BE2C (cell line): Measurements from ENCODE around the gene PRKN.

ENCODE experiments used
- DNase-seq: peaks from one replicate; pipeline ENCODE4 v3.0.0-alpha.2; 2020
- H3K27me3 ChIP-seq: fragments of 250-450 bp; sonication (Bioruptor Pico); 2 replicates; pipeline ENCODE4 v1.5.1; 2020; ENCODE audit warnings: mild to moderate bottlenecking
- H3K36me3 ChIP-seq: fragments of 250-450 bp; sonication (Bioruptor Pico); 2 replicates; pipeline ENCODE4 v1.5.1; 2020; ENCODE audit warnings: mild to moderate bottlenecking
- H3K4me1 ChIP-seq: fragments of 250-450 bp; sonication (Bioruptor Pico); 2 replicates; pipeline ENCODE4 v1.5.1; 2020
- H3K4me3 ChIP-seq: 2 replicates; pipeline ENCODE4 v1.5.1; 2011; ENCODE audit warnings: low read depth, low read length
- H3K9me3 ChIP-seq: fragments of 250-450 bp; sonication (Bioruptor Pico); 2 replicates; pipeline ENCODE4 v1.5.1; 2020
- CTCF ChIP-seq: IDR thresholded peaks from 2 replicates; pipeline ENCODE4 v1.5.1; 2012; ENCODE audit warnings: mild to moderate bottlenecking, low read depth, low read length

Gene PRKN

GRCh38 chr6:162245830-162246420 lies 481.6 kb downstream of the PRKN start:
- no peaks in the 10 kb centered on the region for H3K9me3 ChIP-seq
- H3K4me1 ChIP-seq: no peaks in the 10 kb centered on the region
- H3K4me3 ChIP-seq: no peak overlapping the region
- DNase-seq: no peak
- no peaks in the 10 kb centered on the region for H3K36me3 ChIP-seq
- TF ChIP-seq CTCF: no peak
- H3K27me3 ChIP-seq: no peaks in the 10 kb centered on the region

- Histone ChIP-seq H3K4me1 (no peaks in the 10 kb centered on the region), H3K36me3 (no peaks in the 10 kb centered on the region), H3K9me3 (no peaks in the 10 kb centered on the region), H3K27me3 (no peaks in the 10 kb centered on the region), H3K4me3 (no peak overlapping the region)
- DNase-seq: no peak
- TF ChIP-seq CTCF: no peak
These were observed 483.5 kb downstream of the PRKN start for GRCh38 chr6:162244031-162244430.

- no peak for TF ChIP-seq CTCF
These were observed 484.7 kb downstream of the PRKN start for GRCh38 chr6:162242915-162243314.

GRCh38 chr6:162239330-162239729 lies 488.2 kb downstream of the PRKN start:
- Histone ChIP-seq H3K36me3 (no peaks in the 10 kb centered on the region), H3K4me1 (peaks cover 8% of the 10 kb centered on the region), H3K4me3 (no peak overlapping the region), H3K9me3 (no peaks in the 10 kb centered on the region), H3K27me3 (no peaks in the 10 kb centered on the region)
- TF ChIP-seq CTCF: no peak
- DNase-seq: no peak

More at GRCh38 chr6:162242915-162243314, 484.7 kb downstream of the PRKN start:
- peaks cover 3% of the 10 kb centered on the region; the same call in 1 of the 2 replicates for H3K4me1 ChIP-seq
- no peaks in the 10 kb centered on the region for H3K36me3 ChIP-seq
- no peak overlapping the region for H3K4me3 ChIP-seq
- DNase-seq: no peak
- no peaks in the 10 kb centered on the region for H3K27me3 ChIP-seq
- no peaks in the 10 kb centered on the region for H3K9me3 ChIP-seq

GRCh38 chr6:162238675-162239074 lies 488.9 kb downstream of the PRKN start:
- H3K36me3 ChIP-seq: no peaks in the 10 kb centered on the region
- DNase-seq: no peak
- no peak overlapping the region for H3K4me3 ChIP-seq
- no peak for TF ChIP-seq CTCF
- H3K4me1 ChIP-seq: peaks cover 8% of the 10 kb centered on the region
- no peaks in the 10 kb centered on the region for H3K9me3 ChIP-seq
- no peaks in the 10 kb centered on the region for H3K27me3 ChIP-seq

- DNase-seq: no peak
- TF ChIP-seq CTCF: no peak
- peaks cover 8% of the 10 kb centered on the region for H3K4me1 ChIP-seq
- H3K4me3 ChIP-seq: no peak overlapping the region
- H3K36me3 ChIP-seq: no peaks in the 10 kb centered on the region
- no peaks in the 10 kb centered on the region for H3K27me3 ChIP-seq
- no peaks in the 10 kb centered on the region for H3K9me3 ChIP-seq
These were observed 490.2 kb downstream of the PRKN start for GRCh38 chr6:162237331-162237730.
